Fibroblast of lung (primary cell): Measurements from ENCODE around the gene SLC6A11.

Experiments
- CTCF ChIP-seq, 2 donors: IDR thresholded peaks in 1 of 2; conservative IDR thresholded peaks in 1 of 2; 1 replicate in 1 of 2; 2 replicates in 1 of 2; pipeline ENCODE4 v1.5.1; 2011 to 2012; ENCODE audit warnings: low read length in 2 of 2, control low read depth in 1 of 2, inconsistent platforms in 1 of 2, low read depth in 1 of 2, mild to moderate bottlenecking in 1 of 2
- EZH2 ChIP-seq: IDR thresholded peaks from 2 replicates; pipeline ENCODE4 v1.5.1; 2012; ENCODE audit warnings: low read length, control low read depth, mild to moderate bottlenecking; ENCODE audit errors: missing control alignments

- no peak for TF ChIP-seq CTCF (conservative IDR thresholded peaks at IDR 0.05 in 1 of 2, IDR thresholded peaks at IDR 0.05 in 1 of 2; ENCODE audit: low read depth in 1 of 2, low read length in 2 of 2)
- TF ChIP-seq EZH2: no peak
Observed at GRCh38 chr3:10890665-10891064, 74.6 kb downstream of the SLC6A11 start.
